ENCODE results near the gene NSD1. TPM values are rescaled to one million over a fixed set of nuclear protein-coding genes. Genes with fewer than 3 reads are reported as not detected.

Gene NSD1
- total and polyA plus RNA-seq, 2 of the 8 experiments (the other 6 are each of a cell fraction or from before 2014, with no cell fraction given): 22.8 to 168 TPM

DNA sequence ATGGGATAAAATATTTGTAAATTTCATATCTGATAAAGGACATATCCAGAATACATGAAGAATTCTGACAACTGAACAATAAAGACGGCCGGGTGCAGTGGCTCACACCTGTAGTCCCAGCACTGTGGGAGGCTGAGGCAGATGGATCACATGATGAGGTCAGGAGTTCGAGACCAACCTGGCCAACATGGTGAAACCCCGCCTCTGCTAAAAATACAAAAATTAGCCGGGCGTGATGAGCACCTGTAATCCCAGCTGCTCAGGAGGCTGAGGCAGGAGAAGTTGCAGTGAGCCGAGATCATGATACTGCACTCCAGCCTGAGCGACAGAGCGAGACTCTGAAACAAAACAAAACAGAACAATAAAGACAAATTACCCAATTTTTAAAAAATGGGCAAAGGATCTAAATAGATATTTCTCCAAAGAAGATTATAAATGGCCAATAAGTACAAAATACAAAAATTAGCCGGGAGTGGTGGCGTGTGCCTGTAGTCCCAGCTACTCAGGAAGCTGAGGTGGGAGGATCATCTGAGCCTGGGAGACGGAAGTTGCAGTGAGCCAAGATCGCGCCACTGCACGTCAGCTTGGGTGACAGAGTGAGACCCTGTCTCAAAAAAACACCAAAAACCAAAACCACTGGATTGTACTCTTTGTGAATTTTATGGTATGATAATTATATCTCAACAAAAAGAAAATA lies 9.6 kb upstream of the NSD1 start:
- no peak overlapping the region for H2BK20ac ChIP-seq (ENCODE audit: low read length)
- no peaks in the 10 kb centered on the region; a peak in 1 of 4 replicates for H3K9me3 ChIP-seq (ENCODE audit: insufficient read depth in 2 of 2, low read depth in 1 of 2, low read length in 1 of 2)
- no peak overlapping the region for H2BK15ac ChIP-seq (ENCODE audit: low read length)
- H3K9ac ChIP-seq (replicated peaks in 1 of 4; ENCODE audit: extremely low read depth in 1 of 4, low read depth in 3 of 4, low read length in 3 of 4): no peak overlapping the region
- H3K4me1 ChIP-seq (replicated peaks in 1 of 4; ENCODE audit: control insufficient read depth in 3 of 4, insufficient read depth in 4 of 4, low read length in 3 of 4): peaks cover 0 to 2% (median under 1%) of the 10 kb centered on the region in 4 experiments; a peak in 2 of 7 replicates
- DNase-seq (ENCODE audit: low read depth in 1 of 2, low spot score in 2 of 2): no peak
- no peaks in the 10 kb centered on the region for H3K23me2 ChIP-seq (ENCODE audit: low read depth, low read length)
- H3K23ac ChIP-seq (ENCODE audit: insufficient read length): no peak overlapping the region
- no peak overlapping the region for H3K4me3 ChIP-seq (ENCODE audit: extremely low read depth in 1 of 4, insufficient read depth in 2 of 4, low read depth in 3 of 4, low read length in 4 of 4)
- no peaks in the 10 kb centered on the region for H4K20me1 ChIP-seq (replicated peaks in 1 of 2; ENCODE audit: control insufficient read depth in 1 of 2, insufficient read depth in 2 of 2, low read length in 2 of 2)
- H3K79me2 ChIP-seq (ENCODE audit: control insufficient read depth in 1 of 2, insufficient read depth in 2 of 2, low read length in 2 of 2): no peaks in the 10 kb centered on the region
- H2AK5ac ChIP-seq (ENCODE audit: low read depth, low read length): no peak overlapping the region
- H3K79me1 ChIP-seq (ENCODE audit: low read depth, low read length): no peaks in the 10 kb centered on the region
- no peak overlapping the region for H3K14ac ChIP-seq (ENCODE audit: insufficient read length)
- H3K56ac ChIP-seq (replicated peaks; ENCODE audit: insufficient read length, low read depth, low read length): no peak overlapping the region
- H4K91ac ChIP-seq (replicated peaks; ENCODE audit: insufficient read length, low read length): no peak overlapping the region
- H3K4ac ChIP-seq (replicated peaks; ENCODE audit: insufficient read length, low read depth, low read length): no peak overlapping the region
- TF ChIP-seq POLR2A (IDR thresholded peaks at IDR 0.05; ENCODE audit: control extremely low read depth in 1 of 2, low read depth in 2 of 2, low read length in 2 of 2) (no peak), POU5F1 (IDR thresholded peaks at IDR 0.05; ENCODE audit: low read depth, low read length) (no peak), YY1 (IDR thresholded peaks at IDR 0.05; ENCODE audit: low read depth, low read length) (no peak), PHF8 (conservative IDR thresholded peaks at IDR 0.05; ENCODE audit: low read depth, low read length) (no peak), ZNF274 (IDR thresholded peaks at IDR 0.05; ENCODE audit: borderline replicate concordance, extremely low read depth, low read length) (no peak), GABPA (IDR thresholded peaks at IDR 0.05; ENCODE audit: borderline replicate concordance, insufficient read depth, low read length) (no peak)
- H3K27ac ChIP-seq (ENCODE audit: low read depth, low read length): no peak overlapping the region
- WGBS, 2 experiments (ENCODE audit: extremely low coverage in 1 of 2, insufficient coverage in 1 of 2, insufficient read length in 1 of 2, insufficient replicate concordance in 2 of 2, low coverage in 1 of 2, low lambda C conversion rate in 2 of 2, missing lambda C conversion rate in 1 of 2): 90% methylated on average over 15 of the region's 15 CpGs; no CpG with 5 or more reads in 1 of the 2 experiments
- H2BK120ac ChIP-seq (replicated peaks; ENCODE audit: low read depth, low read length): no peak overlapping the region
- no peak overlapping the region for H3K4me2 ChIP-seq (ENCODE audit: insufficient read depth in 1 of 2, low read depth in 2 of 2, low read length in 2 of 2)
- no peak overlapping the region for H2BK5ac ChIP-seq (ENCODE audit: low read depth, low read length)
- H2BK12ac ChIP-seq (ENCODE audit: low read depth, low read length): no peak overlapping the region
- no peak overlapping the region for H2AFZ ChIP-seq (ENCODE audit: low read length)
- no peak overlapping the region for H4K8ac ChIP-seq (ENCODE audit: extremely low read depth, insufficient read depth, low read length)
- no peak for FAIRE-seq
- H3K18ac ChIP-seq (ENCODE audit: extremely low read depth, low read length): no peak overlapping the region
- no peak overlapping the region for H4K5ac ChIP-seq (ENCODE audit: insufficient read length, low read depth, low read length)
- ChIA-PET POLR2A (ENCODE audit: partially characterized antibody) (interaction anchor here (0.7 to 2.5 kb wide), 4 partner anchors 10 to 267 kb away, joined by 3 to 23 read pairs (median 3); partner anchors contain the start of gene NSD1), CTCF (ENCODE audit: partially characterized antibody) (interaction anchor here (0.6 to 1.5 kb wide), 5 partner anchors 10 to 463 kb away, joined by 3 to 7 read pairs (median 3); no protein-coding TSS in a partner anchor)
- no peaks in the 10 kb centered on the region for H3K27me3 ChIP-seq (replicated peaks in 1 of 4; ENCODE audit: control insufficient read depth in 3 of 4, extremely low read depth in 1 of 4, insufficient read depth in 3 of 4, low read length in 3 of 4)
- H3K36me3 ChIP-seq (ENCODE audit: control insufficient read depth in 2 of 4, insufficient read depth in 4 of 4, low read length in 3 of 4): no peaks in the 10 kb centered on the region
